Measurements from ENCODE around the gene ZFPL1. TPM values are rescaled to one million over a fixed set of nuclear protein-coding genes. Genes with fewer than 3 reads are reported as not detected.

ZFPL1 gene
- total and polyA plus RNA-seq, 9 of the 15 experiments (the other 6 are each of a cell fraction or from before 2014, with no cell fraction given): 3.7 to 37.5 (median 22.7) TPM

DNA sequence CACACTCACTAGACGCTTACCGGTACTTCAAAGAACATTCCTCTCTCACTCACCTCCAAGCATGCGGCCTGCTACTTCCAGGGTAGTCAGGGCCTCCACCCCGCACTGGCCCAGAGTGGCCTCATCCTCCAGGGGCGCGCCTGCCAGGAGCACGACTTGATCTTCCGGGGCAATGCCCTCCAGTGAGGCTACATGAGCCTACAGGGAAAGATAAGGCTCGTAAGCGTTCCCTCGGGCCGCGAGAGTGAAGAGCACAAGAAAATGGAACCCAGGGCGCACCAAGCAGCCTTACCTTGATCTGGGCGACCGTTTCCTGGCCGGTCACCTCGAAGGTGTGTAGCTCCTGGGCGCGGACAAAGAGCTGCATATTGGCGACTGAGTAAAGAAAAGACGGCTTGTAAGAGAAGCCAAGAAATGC lies 37.4 kb downstream of the ZFPL1 start:
- Histone ChIP-seq H2AFZ (ENCODE audit: low read depth, low read length) (peak overlapping the region; percentile 60; the same call in 1 of the 2 replicates), H3K4me3 (peak overlapping the region; percentile 98), H3K4me2 (ENCODE audit: insufficient read depth, low read length) (peak overlapping the region; percentile 100), H3K27ac (ENCODE audit: extremely low read depth, low read depth, low read length) (peak overlapping the region; percentile 96), H3K4me1 (replicated peaks in 1 of 2; ENCODE audit: control insufficient read depth in 2 of 2, insufficient read depth in 2 of 2, low read length in 2 of 2) (peaks cover 15 to 28% of the 10 kb centered on the region in 2 experiments; a peak in 4 of 5 replicates), H3K9ac (ENCODE audit: insufficient read depth in 1 of 2, low read depth in 2 of 2, low read length in 2 of 2) (peak overlapping the region; percentile 98), H3K9me3 (replicated peaks; ENCODE audit: control insufficient read depth, insufficient read depth, low read depth, low read length) (no peaks in the 10 kb centered on the region), H3K9me1 (ENCODE audit: control insufficient read depth, insufficient read depth, low read length) (no peaks in the 10 kb centered on the region), H3K27me3 (ENCODE audit: control insufficient read depth in 2 of 2, insufficient read depth in 2 of 2, low read length in 2 of 2) (no peaks in the 10 kb centered on the region), H3K36me3 (ENCODE audit: control insufficient read depth, insufficient read depth, low read length) (peaks cover 71% of the 10 kb centered on the region), H4K20me1 (replicated peaks; ENCODE audit: control insufficient read depth, insufficient read depth, low read length) (peaks cover 4% of the 10 kb centered on the region; the same call in 1 of the 2 replicates), H3K79me2 (ENCODE audit: control insufficient read depth, insufficient read depth, low read length) (peaks cover 67% of the 10 kb centered on the region)
- CTCF ChIA-PET (ENCODE audit: low intra/inter-chr PET ratio): interaction anchor here (0.7 kb wide), 1 partner anchor 9 kb away, joined by 3 read pairs; no protein-coding TSS in a partner anchor
- FAIRE-seq (no peak), DNase-seq (ENCODE audit: extremely low read depth in 1 of 4, low spot score in 3 of 4) (peak in 2 of 4 experiments; percentile 29 to 52), ATAC-seq (peak; percentile 14)
- in situ Hi-C loops (cut with MboI) (no loop called here), intact Hi-C loops (cut with micrococcal nuclease) (no loop called here)
- 2% methylated on average over 22 of the region's 22 CpGs for WGBS (ENCODE audit: insufficient coverage, low coverage, missing lambda C conversion rate)
- POLR2A ChIA-PET: interaction anchor here (0.6 to 9.5 kb wide), 27 partner anchors 9 to 738 kb away, joined by 3 to 182 read pairs (median 3); partner anchors contain the start of genes CAPN1, MAJIN, NEAT1 and POLA2
- TSS peak; percentile 65 for BruUV-seq (replicated peaks)
- TF ChIP-seq FOXA3 (CRISPR knock-in tag; conservative IDR thresholded peaks at IDR 0.05 in 1 of 2, IDR thresholded peaks at IDR 0.05 in 1 of 2): no peak
- TF ChIP-seq ZC3H11A (IDR thresholded peaks at IDR 0.05; ENCODE audit: low read depth, low read length): no peak
- 0 out of 2 replicates have a peak, but pooled peaks have one; percentile 23 for TF ChIP-seq NR2C2 (CRISPR knock-in tag; IDR thresholded peaks at IDR 0.05)
- peak; percentile 85 for TF ChIP-seq NR2C2 (tag; IDR thresholded peaks at IDR 0.05)
- peak; percentile 53; the same call in 1 of the 2 replicates for TF ChIP-seq ZC3H4 (CRISPR knock-in tag; IDR thresholded peaks at IDR 0.05; ENCODE audit: borderline replicate concordance)
- peak; percentile 40; the same call in 1 of the 2 replicates for TF ChIP-seq CEBPG (CRISPR knock-in tag; IDR thresholded peaks at IDR 0.05)
- no peak for TF ChIP-seq CEBPG (tag; conservative IDR thresholded peaks at IDR 0.05 in 1 of 2, IDR thresholded peaks at IDR 0.05 in 1 of 2)
- TF ChIP-seq, protein P1, sequence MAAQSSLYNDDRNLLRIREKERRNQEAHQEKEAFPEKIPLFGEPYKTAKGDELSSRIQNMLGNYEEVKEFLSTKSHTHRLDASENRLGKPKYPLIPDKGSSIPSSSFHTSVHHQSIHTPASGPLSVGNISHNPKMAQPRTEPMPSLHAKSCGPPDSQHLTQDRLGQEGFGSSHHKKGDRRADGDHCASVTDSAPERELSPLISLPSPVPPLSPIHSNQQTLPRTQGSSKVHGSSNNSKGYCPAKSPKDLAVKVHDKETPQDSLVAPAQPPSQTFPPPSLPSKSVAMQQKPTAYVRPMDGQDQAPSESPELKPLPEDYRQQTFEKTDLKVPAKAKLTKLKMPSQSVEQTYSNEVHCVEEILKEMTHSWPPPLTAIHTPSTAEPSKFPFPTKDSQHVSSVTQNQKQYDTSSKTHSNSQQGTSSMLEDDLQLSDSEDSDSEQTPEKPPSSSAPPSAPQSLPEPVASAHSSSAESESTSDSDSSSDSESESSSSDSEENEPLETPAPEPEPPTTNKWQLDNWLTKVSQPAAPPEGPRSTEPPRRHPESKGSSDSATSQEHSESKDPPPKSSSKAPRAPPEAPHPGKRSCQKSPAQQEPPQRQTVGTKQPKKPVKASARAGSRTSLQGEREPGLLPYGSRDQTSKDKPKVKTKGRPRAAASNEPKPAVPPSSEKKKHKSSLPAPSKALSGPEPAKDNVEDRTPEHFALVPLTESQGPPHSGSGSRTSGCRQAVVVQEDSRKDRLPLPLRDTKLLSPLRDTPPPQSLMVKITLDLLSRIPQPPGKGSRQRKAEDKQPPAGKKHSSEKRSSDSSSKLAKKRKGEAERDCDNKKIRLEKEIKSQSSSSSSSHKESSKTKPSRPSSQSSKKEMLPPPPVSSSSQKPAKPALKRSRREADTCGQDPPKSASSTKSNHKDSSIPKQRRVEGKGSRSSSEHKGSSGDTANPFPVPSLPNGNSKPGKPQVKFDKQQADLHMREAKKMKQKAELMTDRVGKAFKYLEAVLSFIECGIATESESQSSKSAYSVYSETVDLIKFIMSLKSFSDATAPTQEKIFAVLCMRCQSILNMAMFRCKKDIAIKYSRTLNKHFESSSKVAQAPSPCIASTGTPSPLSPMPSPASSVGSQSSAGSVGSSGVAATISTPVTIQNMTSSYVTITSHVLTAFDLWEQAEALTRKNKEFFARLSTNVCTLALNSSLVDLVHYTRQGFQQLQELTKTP (IDR thresholded peaks at IDR 0.05; ENCODE audit: low read depth in 1 of 2, partially characterized antibody in 2 of 2): peak in 1 of 2 experiments; percentile 33
- TF ChIP-seq, protein P2, sequence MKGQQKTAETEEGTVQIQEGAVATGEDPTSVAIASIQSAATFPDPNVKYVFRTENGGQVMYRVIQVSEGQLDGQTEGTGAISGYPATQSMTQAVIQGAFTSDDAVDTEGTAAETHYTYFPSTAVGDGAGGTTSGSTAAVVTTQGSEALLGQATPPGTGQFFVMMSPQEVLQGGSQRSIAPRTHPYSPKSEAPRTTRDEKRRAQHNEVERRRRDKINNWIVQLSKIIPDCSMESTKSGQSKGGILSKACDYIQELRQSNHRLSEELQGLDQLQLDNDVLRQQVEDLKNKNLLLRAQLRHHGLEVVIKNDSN (CRISPR knock-in tag; IDR thresholded peaks at IDR 0.05): peak; percentile 37; the same call in 1 of the 2 replicates
- TF ChIP-seq BMI1 (IDR thresholded peaks at IDR 0.05; ENCODE audit: low read length): no peak
- TF ChIP-seq, protein P3, sequence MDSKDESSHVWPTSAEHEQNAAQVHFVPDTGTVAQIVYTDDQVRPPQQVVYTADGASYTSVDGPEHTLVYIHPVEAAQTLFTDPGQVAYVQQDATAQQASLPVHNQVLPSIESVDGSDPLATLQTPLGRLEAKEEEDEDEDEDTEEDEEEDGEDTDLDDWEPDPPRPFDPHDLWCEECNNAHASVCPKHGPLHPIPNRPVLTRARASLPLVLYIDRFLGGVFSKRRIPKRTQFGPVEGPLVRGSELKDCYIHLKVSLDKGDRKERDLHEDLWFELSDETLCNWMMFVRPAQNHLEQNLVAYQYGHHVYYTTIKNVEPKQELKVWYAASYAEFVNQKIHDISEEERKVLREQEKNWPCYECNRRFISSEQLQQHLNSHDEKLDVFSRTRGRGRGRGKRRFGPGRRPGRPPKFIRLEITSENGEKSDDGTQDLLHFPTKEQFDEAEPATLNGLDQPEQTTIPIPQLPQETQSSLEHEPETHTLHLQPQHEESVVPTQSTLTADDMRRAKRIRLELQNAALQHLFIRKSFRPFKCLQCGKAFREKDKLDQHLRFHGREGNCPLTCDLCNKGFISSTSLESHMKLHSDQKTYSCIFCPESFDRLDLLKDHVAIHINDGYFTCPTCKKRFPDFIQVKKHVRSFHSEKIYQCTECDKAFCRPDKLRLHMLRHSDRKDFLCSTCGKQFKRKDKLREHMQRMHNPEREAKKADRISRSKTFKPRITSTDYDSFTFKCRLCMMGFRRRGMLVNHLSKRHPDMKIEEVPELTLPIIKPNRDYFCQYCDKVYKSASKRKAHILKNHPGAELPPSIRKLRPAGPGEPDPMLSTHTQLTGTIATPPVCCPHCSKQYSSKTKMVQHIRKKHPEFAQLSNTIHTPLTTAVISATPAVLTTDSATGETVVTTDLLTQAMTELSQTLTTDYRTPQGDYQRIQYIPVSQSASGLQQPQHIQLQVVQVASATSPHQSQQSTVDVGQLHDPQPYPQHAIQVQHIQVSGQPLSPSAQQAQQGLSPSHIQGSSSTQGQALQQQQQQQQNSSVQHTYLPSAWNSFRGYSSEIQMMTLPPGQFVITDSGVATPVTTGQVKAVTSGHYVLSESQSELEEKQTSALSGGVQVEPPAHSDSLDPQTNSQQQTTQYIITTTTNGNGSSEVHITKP (IDR thresholded peaks at IDR 0.05; ENCODE audit: partially characterized antibody): peak; percentile 54
- 0 out of 2 replicates have a peak, but pooled peaks have one; percentile 20 for TF ChIP-seq SMARCE1 (IDR thresholded peaks at IDR 0.05)

Measured in K562 (cell line).